GM18951 (cell line): Measurements from ENCODE around the gene COL25A1.

Experiments
- POLR2A ChIP-seq: IDR thresholded peaks from 4 replicates; pipeline ENCODE4 v1.6.1; 2011; ENCODE audit warnings: mild to moderate bottlenecking; ENCODE audit not compliant: insufficient read length, insufficient read depth; ENCODE audit errors: extremely low read depth
- in situ Hi-C: fragments of 300-500 bp; cut with MboI; formaldehyde crosslinking; loops from one replicate; pipeline ENCODE4 v1.12.0; 2022; ENCODE audit warnings: low sequenced_read_pairs, mixed read lengths, inconsistent platforms; ENCODE audit not compliant: unreplicated experiment

The COL25A1 gene

DNA sequence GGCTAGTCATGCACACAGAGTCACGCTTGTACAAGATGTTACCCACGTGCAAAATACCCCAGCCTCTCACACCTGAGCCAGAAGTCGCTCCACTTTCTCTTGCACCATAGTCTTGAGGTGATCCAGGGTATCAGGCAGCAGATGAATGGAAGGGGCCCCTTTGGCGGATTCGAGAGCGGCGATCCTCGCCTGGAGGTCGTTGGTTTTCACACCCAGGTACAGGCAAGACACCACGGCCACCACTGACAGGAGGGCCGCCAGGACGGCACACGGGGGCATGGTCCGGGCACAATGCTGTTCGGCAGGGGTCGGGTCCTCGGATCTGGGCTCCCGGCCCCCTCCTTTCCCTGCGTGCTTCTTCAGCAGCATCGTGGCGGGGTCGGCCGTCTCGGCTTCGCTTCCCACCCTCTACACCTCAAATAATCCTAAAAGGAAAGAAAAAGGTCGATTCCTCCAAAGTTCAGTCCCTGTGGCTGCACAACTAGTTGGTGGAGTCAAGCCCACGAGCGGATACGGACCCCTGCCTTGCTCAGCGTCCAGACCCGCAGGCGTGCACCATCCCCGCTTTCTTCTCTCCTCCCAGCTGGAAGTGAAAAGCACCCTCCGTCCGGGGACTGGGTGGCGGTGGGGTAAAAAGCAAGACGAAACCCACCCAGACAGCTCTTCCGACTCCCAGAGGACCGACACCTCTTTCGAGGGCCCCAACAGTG lies 652 bp downstream of the COL25A1 start:
- no peak for TF ChIP-seq POLR2A
- in situ Hi-C loops, result no loop called here

DNA sequence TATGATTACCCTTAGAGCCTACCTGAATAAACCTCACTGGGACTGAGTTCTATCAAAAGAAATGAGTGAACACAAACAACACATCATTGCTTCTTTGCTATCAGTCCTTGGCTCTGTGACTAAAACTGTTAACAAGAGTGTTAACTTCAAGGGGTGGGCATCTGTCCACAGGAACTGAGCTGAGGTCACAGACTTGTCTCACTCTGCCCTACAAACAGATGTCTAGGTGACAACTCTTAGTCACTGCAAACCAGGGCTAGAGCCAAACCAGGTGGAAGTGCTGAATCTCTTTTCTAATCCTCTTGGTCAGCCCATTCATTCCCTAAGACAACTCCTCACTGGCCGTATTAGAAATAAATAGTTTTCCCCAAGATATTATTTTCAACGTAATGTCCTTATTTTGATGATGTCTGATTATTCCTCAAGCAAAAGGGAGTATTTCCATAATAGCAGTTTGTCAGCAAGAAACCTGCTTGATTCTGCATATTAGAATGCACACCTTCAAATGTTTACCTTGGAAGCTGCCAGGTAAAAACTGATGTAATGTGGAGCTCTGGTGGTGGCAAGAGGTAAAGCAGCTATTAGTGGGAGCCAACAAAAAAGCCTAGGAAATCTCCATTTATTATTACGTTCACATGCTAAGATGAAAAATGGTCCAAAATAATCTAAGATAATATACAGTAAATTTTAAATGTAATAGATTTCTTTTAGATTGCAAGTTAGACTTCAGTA lies 4.0 kb downstream of the COL25A1 start:
- in situ Hi-C loops, result no loop called here
- no peak for TF ChIP-seq POLR2A

DNA sequence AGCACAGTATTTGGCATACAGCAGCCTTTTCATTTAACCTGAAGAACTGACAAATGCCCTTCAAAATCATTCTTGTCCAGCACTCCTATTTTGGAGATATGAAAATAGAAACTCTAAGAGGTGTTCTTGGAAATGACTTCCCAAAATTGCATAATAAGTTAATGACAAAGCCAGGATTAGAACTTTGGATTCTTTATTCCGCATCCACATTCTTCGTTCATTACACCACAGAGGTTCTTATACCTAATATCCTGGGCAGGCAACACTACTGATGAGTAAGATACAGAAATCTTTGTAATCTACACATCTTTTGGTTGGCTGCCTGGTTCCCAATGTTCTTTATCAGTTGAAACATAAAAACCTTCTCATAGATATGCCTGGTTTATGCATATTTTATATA lies 5.9 kb downstream of the COL25A1 start:
- in situ Hi-C loops, result no loop called here
- no peak for TF ChIP-seq POLR2A

DNA sequence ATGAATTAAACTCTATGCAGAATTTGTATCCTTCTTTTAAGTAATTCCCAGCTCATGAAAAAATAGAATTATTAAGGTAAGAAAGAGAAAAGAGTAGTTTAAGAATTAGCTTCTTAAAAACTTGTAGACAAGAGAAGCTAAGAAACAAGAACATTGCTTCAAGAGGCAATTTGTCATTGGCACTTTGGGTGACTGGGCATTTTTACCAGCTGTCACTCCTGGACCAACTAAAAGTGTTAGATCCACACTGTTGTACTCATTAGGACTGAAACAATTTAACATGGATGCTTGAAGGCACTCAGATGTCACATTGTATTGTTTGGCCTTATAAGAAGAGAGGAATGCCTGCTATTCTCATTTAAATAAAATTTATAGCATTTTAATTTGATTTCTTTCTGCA lies 7.4 kb downstream of the COL25A1 start:
- no peak for TF ChIP-seq POLR2A
- in situ Hi-C loops, result no loop called here

DNA sequence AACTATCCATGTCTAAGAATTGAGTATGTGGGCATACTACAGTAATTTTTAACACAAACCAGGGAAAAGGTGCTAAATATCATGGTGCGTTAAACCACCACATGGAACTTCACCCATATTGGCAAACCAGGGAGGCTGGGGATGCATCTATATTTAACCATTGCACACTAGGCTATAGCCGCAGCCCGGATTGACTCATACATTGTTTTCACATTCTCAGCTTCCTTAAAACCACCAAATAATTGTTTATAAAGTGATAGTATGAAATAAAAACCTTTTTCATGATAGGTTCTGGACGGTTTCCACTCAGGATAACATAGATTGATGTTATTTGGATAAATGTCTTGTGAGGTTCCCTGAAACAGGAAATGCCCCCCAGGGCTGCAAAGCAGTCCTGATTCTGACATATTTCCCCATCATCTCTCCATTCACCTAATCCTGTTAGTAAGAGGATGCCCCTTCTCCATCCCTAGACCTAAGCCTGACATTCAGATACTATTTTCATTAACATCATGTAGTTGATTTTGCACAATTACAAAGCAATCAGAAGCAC lies 7.9 kb downstream of the COL25A1 start:
- TF ChIP-seq POLR2A, result no peak
- in situ Hi-C loops, result no loop called here

DNA sequence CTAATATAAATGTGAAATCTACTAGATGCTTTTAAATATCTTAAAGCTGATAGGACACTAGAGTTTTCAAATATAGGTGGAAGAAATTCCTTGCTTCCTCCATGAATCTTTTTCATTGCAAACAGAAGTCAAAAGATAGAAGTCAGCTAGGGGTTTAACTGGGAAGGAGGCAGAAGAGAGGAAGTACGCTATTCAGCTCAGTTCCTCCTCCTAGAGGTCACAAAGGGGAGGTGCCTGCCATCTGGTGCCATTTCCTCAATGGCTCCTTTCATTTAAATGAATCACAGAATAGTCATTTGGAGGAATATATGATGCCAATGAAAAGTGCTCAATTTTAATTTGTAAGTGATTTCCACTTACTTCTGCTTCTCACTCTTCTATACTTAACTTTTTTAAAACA lies 8.5 kb downstream of the COL25A1 start:
- TF ChIP-seq POLR2A, result no peak
- in situ Hi-C loops, result no loop called here

DNA sequence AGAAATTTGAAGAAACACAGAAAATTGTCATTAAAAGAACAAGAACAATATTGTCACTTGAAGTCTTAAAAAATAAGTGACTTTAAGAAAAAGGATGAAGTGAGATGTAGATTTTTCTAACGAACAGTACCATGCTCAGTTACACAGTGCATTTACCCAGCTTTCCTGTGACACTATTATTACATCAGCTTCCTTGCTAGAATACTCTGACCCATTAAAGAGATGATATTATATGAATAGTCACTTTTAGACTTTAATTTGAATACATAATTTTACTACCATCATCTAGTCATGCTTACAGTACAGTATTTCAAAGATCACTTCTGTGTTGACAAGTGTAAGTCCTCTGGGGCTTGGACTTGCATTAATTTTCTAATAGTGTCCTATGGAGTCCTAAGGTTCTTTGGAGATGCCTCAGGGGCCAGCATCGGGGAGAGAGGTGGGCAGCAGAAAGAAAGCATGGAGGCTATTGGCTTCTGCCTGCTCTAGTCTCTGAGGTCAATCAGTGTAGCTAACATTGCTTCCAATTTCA lies 10.7 kb downstream of the COL25A1 start:
- in situ Hi-C loops, result no loop called here
- no peak for TF ChIP-seq POLR2A

DNA sequence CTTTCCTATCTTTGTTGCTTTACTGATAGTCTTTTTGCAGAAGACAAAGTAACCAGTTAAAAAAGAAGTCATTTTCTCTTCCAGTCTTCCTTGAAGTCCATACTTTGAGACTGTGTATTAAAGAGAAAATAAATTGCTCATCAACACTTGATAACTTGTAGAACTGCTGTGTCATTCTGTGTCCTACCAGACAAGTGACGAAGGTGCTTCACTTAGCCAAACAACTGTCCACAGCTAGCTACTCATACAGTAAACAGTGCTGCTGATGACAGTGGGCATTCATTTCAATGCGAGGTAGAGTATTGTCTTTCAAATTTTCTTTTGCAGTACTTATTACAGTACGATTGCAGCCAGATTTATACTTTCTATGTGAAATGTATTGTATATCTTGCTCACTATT lies 11.5 kb downstream of the COL25A1 start:
- in situ Hi-C loops, result no loop called here
- TF ChIP-seq POLR2A, result no peak

DNA sequence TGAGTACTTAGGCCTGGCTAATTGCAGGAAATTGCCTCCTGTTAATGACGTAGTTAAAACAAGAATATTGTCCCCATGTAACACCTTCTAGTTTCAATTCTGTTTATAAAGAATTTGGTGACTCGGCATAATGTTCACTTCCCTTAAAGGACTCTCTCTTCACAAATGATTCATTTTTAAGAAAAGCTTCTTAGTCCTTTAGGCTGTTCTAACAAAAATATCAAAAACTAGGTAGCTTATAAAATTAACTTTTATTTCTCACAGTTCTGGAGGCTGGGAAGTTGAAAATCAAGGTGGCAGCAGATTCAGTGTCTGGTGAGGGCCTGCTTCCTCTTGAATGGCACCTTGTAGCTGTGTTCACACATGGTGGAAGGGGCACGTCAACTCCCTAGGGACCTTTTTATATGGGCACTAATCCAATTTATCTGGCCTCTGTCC lies 23.8 kb downstream of the COL25A1 start:
- TF ChIP-seq POLR2A, result no peak
- in situ Hi-C loops, result no loop called here

DNA sequence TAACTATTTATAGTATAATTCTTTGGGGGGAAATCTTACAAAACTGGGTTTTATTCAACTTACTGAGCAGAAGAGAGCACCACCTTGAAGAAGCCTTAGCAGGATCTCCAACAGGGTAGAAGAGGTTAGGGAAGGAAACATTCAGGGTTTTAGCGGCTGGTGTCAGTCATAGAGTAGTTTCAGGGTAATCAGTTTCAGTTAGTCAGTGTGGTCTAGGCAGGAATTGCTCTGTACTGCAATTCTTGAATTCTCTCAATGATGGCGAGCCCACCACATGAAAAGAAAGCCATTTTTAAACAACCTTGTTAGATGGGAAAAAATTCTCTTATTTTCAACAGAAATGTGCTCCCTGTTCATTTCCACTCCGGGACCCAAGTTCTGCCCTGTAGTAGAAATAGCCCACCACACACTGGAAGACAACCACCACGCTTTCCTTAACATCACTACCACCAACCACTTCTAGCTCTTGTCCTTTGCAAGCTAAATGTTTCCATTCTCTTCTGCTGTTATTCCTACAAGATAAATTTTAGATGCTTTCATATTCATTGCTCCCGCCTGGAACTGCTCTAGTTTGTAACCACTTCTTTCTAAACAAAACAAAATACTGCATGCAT lies 25.9 kb downstream of the COL25A1 start:
- no peak for TF ChIP-seq POLR2A
- in situ Hi-C loops, result no loop called here

DNA sequence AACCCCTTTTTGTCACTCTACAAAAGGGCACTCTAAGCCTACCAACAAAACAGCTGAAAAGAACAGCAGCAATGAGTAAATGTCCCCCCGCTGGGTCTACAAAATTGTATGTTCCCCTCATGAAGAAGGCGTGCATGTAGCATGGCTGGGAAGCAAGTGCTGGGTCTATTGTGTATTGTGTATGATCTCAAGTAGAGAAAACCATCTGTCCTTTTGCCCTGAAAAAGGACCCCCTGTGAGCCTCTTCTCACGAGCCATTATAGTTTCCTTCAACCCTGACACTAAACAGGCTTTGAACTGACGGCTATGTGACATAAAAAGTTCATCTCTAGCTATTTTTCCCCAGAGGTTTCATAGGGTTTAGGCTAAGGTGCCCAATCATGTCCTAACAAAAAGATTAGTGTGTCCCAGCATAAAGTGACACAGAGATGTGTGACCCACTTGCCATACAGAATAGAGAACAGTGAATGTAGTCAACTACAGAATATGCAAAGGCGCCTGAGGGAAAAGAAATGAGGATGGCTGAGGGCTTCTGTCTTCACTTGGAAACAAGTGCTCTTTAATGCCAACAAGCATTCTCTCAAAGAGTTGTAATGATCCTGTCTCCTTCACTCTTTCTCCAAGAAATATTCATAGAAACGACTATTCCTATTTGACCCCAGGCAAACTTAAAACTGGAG lies 27.3 kb downstream of the COL25A1 start:
- no peak for TF ChIP-seq POLR2A
- in situ Hi-C loops, result no loop called here

DNA sequence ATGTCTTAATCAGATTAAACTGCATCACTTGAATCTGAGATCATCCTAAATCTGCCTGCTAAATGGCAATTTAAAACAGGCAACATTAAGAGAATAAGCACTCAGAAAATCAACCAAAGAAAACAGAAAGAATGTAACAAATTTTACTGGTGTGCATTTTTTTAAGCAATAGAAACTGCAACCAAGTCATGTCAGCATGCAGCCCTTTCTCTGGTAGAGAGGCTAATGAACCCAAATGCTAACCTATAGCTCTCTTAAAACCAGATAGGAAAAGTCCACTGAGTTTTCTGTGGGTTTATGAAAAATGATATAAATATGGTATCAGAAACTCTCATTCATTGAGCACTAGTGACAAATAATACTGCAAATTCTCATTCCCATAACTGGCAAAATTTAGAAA lies 35.6 kb downstream of the COL25A1 start:
- in situ Hi-C loops, result no loop called here
- TF ChIP-seq POLR2A, result no peak

DNA sequence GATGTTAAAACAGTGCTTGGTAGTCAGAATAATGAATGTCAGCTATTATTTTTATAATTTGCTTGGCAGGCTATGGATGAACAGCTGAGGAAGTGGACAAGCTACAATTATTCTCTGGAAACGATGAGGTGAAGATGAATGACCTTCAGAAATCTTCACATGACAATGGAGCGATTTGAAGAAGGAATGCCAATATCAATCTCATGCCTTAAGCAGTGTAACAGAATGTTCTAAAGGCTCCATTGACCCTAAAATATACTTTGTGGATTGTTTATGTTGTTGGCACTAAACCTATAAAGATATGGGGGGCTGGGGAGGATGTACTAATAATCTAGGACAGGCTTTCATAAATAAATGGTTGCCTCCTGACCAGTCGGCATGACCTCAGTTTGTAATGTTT lies 36.2 kb downstream of the COL25A1 start:
- in situ Hi-C loops, result no loop called here

More for the DNA sequence above, 36.2 kb downstream of the COL25A1 start:
- TF ChIP-seq POLR2A, result no peak
